Stimulated activated CD8-positive, alpha-beta memory T cell treated with anti-CD3 and anti-CD28 coated beads, Interleukin-15, amount 100 ng/mL, for 24 hours (primary cell): Measurements from ENCODE around the gene MYL2.
"Not testable (repeated sequence)": the region's sequence is repeated elsewhere in the genome, so short reads cannot be mapped to it uniquely, and the experiment has no call there.

ENCODE experiments used
- DNase-seq: peaks from one replicate; pipeline ENCODE4 v3.0.0-alpha.2; 2020; ENCODE audit warnings: low read depth

MYL2 gene

GRCh38 chr12:110920324-110920910 lies at the start of gene MYL2:
Gene MYL2, minus strand, starts transcription at chr12:110920579. Its CDS starts 50 bp downstream, at chr12:110920529.
- no peak for DNase-seq

- DNase-seq = no peak
Measured at GRCh38 chr12:110966081-110966760, 45.8 kb upstream of the MYL2 start.

GRCh38 chr12:110965574-110965973 lies 45.2 kb upstream of the MYL2 start:
- DNase-seq = no peak

- no peak for DNase-seq
Measured at GRCh38 chr12:110960795-110961194, 40.4 kb upstream of the MYL2 start.

- no peak for DNase-seq
Measured at GRCh38 chr12:110957652-110958051, 37.3 kb upstream of the MYL2 start.

- DNase-seq = no peak
Measured at GRCh38 chr12:110957159-110957558, 36.8 kb upstream of the MYL2 start.

GRCh38 chr12:110950867-110951266 lies 30.5 kb upstream of the MYL2 start:
- DNase-seq = not testable (repeated sequence)

GRCh38 chr12:110950466-110950865 lies 30.1 kb upstream of the MYL2 start:
- not testable (repeated sequence) for DNase-seq

- DNase-seq = no peak
Measured at GRCh38 chr12:110948041-110948440, 27.7 kb upstream of the MYL2 start.

- DNase-seq = no peak
Measured at GRCh38 chr12:110943373-110943772, 23.0 kb upstream of the MYL2 start.

- DNase-seq = no peak
Measured at GRCh38 chr12:110941391-110941790, 21.0 kb upstream of the MYL2 start.

- DNase-seq = no peak
Measured at GRCh38 chr12:110940933-110941332, 20.6 kb upstream of the MYL2 start.

GRCh38 chr12:110940296-110940695 lies 19.9 kb upstream of the MYL2 start:
- DNase-seq = no peak

- DNase-seq = peak; percentile 46
Measured at GRCh38 chr12:110937104-110937641, 16.8 kb upstream of the MYL2 start.

- no peak for DNase-seq
Measured at GRCh38 chr12:110936367-110937103, 16.2 kb upstream of the MYL2 start.

- no peak for DNase-seq
Measured at GRCh38 chr12:110935588-110935987, 15.2 kb upstream of the MYL2 start.

GRCh38 chr12:110934093-110934852 lies 13.9 kb upstream of the MYL2 start:
- no peak for DNase-seq

- DNase-seq = no peak
Measured at GRCh38 chr12:110933326-110933974, 13.1 kb upstream of the MYL2 start.

- no peak for DNase-seq
Measured at GRCh38 chr12:110932046-110932445, 11.7 kb upstream of the MYL2 start.

- DNase-seq = no peak
Measured at GRCh38 chr12:110931315-110931728, 10.9 kb upstream of the MYL2 start.
